NCI-H524 (cell line): ENCODE data around the gene PAXIP1.

Source experiments
- DNase-seq, 2 experiments: peaks; one replicate each; lab custom pipeline; 2025; lab: John Stamatoyannopoulos, UW

The PAXIP1 gene

DNA sequence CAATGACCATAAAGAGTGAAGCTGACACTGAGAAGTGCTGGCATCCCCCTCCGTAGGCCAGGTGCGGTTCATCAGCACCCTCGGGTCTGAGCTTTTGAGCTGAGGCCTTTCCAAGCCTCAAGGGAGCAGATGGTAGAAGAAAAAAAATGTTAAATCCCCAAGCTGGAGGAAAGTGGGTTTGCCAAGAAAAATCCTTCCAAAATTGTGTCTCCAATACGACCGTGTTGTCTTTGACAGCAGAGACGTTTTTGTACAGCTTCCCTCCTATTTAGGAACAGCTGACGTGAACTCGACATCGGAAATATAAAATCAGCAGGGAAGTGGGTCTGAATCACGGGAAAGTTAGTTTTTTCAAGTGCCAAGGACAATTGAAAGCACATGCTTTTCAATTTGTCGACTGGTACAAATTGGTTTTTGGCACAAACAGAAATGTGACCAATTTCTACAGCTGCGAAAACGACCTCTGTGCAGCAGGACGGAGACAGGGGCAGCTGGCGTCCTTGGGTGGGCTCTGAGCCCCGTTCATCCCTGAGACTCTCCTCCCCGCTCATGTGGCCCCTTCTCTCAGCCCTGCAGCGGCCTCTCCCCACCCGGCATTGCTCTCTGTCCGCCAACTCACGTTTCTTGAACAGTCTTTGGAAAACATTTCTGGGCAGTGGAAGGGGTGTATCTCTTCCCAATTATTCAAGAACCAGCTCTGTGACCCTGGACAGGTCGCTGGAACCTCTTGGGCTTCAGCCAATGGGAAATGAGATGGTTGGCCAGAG, 89.9 kb downstream of the PAXIP1 start:
- DNase-seq, result no peak

DNA sequence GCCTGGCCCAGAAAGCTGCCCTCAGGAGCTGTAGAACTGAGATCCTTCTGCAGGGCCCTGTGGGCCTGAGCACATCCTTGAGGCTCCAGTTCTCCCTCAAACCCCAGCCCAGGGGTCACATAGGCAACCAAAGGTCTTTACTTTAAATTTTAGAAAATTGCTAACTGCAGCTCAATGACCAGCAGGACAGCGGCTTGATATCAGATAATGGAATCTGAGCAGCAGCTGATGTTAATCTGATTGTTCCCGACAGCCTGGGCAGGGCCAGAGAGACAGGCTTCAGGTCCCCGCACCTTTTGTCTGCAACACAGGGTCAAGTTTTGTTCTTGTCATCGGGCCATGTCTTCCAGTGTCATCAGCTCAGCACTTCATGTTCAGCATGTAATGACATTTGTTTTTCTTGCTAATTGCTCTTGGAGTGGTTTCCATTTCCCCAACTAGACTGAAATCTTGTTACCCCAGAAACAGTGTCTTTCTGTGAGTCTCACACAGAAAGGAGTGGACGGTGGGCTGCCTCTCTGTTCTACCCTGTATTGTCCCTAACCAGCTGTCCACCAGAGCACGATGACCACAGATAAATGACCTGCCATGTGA, 91.0 kb downstream of the PAXIP1 start:
- no peak for DNase-seq

DNA sequence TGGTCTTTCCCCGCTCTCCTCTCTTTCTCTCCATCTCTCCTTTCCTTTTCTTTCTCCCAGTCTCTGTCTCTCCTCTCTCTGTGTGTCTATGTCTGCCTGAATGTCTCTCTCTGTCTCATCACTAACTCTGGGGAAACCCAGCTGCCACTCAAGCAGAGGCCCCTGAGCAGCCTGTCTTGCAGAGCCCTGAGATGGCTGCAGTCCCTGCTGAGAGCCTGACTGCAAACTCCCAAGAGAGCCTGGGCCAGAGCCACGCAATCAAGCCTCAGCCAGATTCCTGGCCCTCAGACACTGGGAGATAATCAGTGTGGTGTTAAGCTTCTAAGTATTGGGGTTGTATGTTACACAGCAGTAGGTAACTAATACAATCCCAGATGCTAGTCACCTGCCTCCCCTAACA, 91.5 kb downstream of the PAXIP1 start:
- DNase-seq, result no peak

GRCh38 chr7:154910977-154911376, 91.9 kb downstream of the PAXIP1 start:
- DNase-seq, result no peak

- DNase-seq, result no peak
These were observed 92.8 kb downstream of the PAXIP1 start for GRCh38 chr7:154910125-154910524.

DNA sequence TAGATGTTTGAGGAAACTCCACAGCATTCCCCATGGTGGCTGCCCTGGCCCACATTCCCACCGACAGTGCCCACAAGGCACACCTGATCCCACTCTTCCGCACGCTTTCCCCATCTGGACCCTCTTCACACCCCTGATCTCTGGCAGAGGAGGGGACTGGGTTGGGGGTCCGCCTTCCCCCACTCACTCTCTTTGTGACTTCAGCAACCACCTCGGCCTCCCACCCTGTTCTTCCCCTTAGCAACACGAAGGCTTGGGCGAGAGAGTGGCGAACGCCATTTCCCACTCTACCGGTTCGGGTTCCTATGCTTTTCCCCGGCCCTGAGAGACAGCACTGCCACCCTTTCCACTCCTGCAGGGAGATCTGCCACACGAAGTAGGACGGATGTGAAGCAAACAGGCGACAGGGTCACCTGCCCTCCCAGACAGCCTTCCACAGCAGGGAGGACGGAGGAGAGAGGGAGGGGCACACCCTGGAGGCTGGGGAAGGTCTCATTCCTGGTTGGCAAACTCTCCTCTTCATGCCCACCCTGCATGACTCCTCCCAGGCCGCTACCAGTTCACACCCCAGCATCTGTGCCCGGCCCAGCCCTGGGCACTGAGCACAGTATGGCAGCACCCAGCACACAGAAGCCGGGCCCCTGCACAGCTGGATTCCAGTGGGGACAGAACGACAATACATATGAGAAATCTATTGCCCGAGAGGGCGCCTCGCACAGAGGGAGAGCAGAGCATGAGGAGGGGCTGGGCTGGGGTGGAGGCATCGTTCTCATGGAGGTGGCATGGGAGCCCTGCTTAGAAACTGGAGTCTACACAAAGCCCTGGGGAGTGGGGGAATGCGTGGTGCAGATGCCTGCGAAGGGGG, 93.5 kb downstream of the PAXIP1 start:
- no peak for DNase-seq

DNA sequence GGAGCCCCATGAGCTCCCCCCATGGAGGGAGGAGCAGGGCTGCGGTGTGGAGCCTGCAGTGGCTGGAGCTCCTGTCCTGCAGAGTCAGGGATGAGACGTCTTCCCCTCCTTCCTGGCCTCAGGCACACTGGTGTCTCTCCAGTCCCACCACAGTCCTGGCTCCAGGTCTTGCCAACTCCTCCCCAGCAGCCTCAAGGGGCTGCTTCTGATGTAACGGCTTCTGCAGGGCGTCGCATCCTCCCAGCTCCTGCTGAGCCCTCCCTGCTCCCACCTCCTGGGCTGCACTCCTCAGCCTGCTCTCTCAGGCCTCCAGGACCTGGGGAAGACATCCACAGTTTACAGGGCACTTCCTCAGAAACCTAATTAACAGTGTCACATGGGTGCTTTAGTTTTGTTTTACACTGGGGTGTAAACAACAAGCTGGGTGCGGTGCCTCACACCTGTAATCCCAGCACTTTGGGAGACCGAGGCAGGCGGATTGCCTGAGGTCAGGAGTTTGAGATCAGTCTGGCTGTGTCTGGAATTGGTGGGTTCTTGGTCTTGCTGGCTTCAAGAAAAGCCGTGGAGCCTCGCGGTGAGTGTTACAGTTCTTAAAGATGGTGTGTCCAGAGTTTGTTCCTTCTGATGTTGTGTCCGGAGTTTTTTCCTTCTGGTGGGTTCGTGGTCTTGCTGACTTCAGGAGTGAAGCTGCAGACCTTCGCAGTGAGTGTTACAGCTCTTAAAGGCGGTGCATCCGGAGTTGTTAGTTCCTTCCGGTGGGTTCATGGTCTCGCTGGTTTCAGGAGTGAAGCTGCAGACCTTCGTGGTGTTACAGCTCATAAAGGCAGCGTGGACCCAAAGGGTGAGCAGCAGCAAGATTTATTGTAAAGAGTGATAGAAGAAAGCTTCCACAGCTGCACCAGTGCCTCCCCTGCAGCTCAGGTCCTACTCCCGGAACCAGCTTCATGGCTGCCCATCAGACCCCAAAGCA, 95.0 kb downstream of the PAXIP1 start:
- DNase-seq, result no peak

DNA sequence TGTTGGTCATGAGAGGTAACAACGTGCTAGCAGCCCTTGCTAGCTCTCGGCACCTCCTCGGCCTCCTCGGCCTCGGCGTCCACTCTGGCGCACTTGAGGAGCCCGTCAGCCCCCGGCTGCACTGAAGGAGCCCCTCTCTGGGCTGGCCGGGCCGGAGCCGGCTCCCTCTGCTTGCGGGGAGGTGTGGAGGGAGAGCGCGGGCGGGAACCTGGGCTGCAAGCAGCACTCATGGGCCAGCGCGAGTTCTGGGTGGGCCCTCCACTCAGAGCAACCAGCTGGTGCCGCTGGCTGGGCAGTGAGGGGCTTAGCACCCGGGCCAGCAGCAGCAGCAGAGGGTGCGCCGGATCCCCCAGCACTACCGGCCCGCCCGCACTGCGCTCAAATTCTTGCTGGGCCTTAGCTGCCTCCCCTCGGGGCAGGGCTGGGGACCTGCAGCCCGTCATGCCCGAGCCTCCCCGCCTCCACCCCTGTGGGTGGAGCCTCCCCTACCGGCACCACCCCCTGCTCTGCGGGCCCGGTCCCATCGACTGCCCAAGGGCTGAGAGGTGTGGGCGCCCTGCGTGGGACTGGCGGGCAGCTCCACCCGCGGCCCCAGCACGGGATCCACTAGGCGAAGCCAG, 96.1 kb downstream of the PAXIP1 start:
- no peak for DNase-seq

- DNase-seq, result no peak
These were observed 96.7 kb downstream of the PAXIP1 start for GRCh38 chr7:154906201-154906600.

- no peak for DNase-seq
These were observed 97.3 kb downstream of the PAXIP1 start for GRCh38 chr7:154905615-154906014.

- no peak for DNase-seq
These were observed 97.8 kb downstream of the PAXIP1 start for GRCh38 chr7:154905146-154905545.

DNA sequence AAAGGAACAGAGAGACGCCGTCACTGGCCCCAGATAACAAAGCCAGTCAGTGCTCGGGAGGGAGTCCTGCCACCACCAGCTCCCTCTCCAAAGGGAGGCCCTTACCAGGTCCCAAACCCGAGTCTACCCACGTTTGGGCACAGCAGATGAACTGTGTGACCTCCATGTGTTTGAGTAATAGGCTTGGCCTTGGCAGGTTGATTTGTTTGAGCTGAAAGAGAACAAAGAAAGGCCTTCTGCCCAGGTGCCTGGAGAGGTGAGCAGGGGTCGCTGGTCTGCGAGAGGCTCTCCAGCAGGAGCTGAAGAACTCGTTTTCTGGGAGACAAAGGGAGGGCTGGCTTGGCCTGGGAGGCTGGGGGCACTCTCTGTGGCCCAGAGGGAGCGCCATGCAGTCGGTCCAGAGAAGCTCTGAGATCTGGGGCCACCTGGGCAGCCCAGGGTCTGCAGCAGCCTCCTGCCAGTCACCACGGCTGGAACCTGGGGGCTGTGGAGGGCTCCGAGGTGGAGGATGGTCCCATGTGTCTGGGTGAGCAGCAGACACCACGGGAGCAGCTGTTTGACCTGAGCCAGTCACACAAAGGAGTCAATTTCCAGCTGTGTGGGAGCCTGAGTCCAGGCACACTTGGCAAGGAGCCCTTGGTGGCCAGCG, 99.7 kb downstream of the PAXIP1 start:
- no peak for DNase-seq

DNA sequence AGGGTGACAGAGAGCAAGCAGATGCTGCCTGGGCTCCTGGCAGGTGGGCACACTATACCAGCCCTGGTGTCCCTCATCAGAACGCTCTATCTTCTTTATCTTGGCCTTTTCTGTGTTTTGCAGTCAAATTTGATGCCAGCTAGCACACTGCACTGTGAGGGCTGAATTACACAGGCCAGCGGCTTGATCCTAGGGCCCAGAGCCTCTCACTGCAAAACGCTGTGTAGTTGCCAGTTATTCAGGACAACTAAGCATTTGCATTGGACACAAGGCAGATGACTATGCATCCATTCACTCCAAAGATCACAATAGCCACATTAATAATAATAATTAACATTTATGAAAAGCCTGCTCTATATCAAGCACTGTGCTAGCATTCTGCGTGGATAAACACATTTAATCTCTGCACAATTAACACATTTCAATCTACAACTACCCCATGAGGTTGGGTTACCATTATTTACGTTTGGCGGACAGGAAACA, 100.3 kb downstream of the PAXIP1 start:
- no peak for DNase-seq

DNA sequence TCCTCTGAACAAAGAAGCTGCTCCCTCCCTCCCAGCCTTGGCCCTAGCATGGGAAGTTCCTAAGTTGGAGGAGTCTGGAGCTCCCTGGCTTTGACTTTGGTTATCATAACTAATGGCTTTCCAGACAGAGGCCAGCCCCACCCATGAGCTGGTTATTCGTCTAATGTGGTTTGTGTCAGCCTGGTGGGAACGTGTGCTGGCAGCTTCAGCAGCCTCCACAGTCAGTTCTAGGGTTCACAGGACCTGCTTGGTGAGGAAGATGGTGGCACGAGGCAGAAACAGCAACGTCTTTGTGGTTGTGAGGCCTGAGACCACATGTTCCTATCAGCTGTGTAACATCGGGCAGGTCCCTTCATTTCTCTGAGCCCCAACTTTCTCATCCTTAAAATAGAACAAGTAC, 103.1 kb downstream of the PAXIP1 start:
- DNase-seq, result no peak

DNA sequence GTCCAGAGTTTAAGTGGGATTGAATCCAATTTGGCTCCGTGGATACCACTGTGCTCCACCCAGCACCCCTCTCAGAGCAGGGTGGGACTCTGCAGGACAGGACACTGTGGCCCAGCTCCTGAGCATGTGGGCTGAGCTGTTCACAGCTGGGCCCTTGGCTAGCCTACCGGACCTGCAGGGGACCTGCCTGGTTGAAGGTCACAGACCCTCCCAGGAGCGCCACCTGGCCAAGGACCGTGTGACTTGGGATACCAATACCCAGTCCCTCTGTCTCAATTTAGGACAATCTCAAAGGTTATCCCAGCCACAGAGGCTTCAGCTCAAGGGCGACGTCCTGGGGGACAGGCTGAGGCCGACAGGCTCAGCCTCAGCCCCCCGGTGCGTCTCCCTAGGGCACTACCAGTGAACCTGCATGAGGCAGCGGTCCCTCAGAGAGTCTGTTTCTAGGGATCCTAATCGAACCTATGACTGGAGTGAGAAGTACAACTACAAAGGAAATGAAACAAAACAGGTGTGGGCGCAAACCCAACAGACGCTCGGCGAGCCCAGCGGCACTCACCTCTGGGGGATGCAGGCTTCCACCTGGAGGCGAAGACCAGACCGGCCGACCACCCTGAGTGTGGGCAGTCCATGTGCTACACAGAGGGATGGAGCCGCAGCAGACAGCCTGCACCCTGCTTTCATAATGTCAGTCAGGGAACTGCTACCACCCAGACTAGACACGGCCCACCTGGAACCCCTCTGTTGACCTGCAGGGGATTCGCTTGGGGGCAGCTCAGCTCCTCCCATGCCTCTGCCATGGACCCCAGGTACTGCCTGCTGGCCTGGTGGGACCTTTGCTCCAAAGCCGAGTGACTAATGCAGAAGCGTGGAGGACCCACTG, 103.7 kb downstream of the PAXIP1 start:
- DNase-seq, result no peak

DNA sequence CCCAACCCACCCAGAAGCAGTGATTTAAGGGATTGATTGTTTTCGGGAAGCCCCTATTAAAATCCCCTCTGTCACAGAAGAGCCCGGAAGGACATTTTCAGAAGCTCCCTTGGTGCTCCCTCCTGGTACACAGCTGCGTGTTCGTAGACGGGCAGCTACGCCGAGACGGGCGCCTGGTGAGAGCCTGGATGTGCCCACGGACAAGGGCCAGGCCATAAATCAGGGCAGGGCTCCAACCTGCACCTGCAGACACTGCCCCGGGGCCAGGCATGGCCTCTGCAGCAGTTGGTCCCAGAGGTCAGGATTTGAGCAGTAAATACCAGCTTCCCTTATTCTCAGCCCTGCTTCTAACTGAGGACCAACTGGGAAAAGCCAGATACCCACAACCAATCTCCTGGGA, 106.8 kb downstream of the PAXIP1 start:
- DNase-seq, result no peak
